Stimulated activated CD4-positive, alpha-beta T cell treated with anti-CD3 and anti-CD28 coated beads, Interleukin-1b, Interleukin-23, amount 100 ng/mL, for 48 hours (primary cell): ENCODE data around the gene TASP1.
"Not testable (repeated sequence)": the region's sequence is repeated elsewhere in the genome, so short reads cannot be mapped to it uniquely, and the experiment has no call there.

Source experiments
- DNase-seq: peaks from one replicate; pipeline ENCODE4 v3.0.0-alpha.2; 2020

Gene TASP1

DNA sequence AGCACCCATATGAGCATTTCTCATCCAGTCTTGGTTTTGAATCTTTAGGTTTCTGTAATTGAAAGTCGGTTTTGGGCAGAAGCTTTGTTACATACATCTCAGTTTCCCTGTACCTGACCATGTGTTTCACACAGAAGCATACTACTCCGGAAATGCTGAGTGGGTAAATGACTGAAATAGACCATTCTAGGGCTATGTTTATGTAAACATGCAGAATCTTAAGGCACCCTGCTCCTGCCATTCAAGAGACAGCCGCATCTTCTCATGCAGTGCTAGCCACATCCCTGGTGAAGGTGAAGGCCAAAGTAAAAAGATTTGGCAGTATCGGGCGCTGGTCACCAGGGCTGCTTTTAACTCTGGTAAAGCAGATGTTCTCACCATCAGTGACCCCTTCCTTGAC is 246.3 kb downstream of the TASP1 start:
- no peak for DNase-seq

- DNase-seq: no peak
These were observed 249.6 kb downstream of the TASP1 start for GRCh38 chr20:13389115-13389514.

DNA sequence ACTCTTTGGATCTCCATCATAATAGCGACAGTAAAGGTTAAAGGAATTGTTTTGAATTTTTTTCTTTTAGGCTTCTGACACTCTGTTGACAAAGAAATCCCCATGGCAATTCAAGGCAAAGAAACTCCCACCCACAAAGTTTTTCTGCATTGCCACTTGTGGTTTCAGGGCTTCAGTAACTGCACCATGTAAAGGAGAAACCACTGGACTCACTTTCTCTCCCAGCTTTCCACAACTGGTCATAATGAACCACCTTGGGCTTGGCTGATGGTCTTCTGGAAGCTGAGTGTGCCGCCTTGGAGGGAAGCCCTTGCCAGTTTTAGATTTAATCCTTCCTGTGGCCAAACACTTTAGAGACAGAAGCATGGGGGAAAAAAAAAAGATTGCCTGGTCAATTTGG is 254.6 kb downstream of the TASP1 start:
- no peak for DNase-seq

DNA sequence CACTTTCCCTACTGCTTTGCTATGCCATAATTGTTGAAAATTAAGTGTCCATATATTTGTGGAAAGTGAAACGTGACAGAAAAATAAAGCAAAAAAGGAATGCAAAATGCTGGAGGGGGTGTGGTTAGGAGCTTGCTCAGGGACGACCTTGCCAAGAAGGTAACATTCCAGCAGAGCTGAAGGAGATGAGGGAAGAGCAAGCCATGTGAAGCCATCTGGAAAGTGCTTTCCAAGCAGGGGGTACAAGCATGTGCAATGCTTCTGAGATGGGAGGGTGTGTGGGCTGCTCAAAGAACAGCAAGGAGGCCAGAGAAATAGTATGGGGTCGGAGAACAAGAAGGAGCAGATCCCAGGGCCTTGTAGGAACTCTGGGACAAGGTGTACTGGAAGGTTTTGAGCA is 255.9 kb downstream of the TASP1 start:
- DNase-seq: no peak

DNA sequence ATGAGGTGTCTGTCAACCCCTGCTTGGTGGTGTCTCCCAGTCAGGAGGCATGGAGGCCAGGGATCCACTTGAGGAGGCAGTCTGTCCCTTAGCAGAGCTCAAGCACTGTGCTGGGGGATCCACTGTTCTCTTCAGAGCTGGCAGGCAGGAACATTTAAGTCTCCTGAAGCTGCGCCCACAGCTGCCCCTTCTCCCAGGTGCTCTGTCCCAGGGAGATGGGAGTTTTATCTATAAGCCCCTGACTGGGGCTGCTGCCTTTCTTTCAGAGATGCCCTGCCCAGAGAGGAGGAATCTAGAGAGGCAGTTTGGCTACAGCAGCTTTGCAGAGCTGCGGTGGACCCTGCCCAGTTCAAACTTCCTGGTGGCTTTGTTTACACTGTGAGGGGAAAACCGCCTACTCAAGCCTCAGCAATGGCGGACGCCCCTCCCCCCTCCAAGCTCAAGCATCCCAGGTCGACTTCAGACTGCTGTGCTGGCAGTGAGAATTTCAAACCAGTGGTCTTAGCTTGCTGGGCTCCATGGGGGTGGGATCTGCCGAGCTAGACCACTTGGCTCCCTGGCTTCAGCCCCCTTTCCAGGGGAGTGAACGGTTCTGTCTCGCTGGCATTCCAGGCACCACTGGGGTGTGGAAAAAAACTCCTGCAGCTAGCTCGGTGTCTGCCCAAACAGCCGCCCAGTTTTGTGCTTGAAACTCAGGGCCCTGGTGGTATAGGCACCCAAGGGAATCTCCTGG is 258.1 kb downstream of the TASP1 start:
- DNase-seq: not testable (repeated sequence)

- no peak for DNase-seq
These were observed 265.3 kb downstream of the TASP1 start for GRCh38 chr20:13373400-13373799.

DNA sequence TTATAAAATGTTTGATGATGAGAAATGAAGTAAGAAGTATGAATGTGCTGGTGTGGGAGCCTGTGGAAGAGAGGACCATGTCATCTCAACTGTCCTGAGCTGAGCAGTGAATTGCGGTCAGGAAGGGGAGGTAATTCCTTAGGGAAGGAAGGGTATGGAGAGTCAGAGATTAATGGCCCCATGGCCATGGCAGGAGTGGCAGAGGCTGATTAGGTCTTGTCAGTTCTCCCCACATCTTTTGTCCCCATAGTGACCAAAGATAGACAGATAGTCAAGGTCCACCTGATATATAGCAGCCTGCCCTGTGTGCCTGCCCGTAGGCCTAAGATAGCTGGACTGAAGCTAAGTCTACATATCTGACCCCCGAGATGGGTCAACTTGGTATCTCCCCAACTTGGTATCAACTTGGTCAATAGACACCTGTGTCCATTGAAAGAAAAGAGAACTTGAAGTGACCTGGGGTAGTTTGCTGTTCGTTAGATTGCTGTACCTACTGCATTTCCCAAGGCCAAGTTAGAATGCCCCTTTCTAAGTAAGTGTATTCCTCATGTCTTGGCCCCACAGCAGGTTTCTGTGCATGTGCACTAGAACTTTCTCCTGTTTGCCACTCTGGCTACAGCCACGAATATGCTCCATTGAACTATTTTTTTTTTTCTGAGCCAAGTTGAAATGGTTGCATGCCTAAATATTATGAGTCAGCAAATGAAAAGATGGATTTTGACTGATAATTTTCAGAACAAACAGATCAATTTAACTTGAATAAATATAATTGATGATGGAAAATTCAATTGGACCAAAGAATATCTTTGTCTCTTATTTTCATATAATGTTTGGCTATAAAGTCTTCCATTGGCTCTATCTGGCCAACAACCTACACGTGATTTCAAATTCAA is 274.2 kb downstream of the TASP1 start:
- no peak for DNase-seq

GRCh38 chr20:13363473-13363872 is 275.3 kb downstream of the TASP1 start:
- no peak for DNase-seq

DNA sequence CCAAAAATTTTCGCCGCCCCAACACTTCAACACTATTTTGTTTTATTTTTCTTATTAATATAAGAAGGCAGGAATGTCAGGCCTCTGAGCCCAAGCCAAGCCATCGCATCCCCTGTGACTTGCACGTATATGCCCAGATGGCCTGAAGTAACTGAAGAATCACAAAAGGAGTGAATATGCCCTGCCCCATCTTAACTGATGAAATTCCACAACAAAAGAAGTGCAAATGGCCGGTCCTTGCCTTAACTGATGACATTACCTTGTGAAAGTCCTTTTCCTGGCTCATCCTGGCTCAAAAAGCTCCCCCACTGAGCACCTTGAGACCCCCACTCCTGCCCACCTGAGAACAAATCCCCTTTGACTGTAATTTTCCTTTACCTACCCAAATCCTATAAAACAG is 276.6 kb downstream of the TASP1 start:
- not testable (repeated sequence) for DNase-seq

GRCh38 chr20:13358936-13359335 is 279.8 kb downstream of the TASP1 start:
- not testable (repeated sequence) for DNase-seq

DNA sequence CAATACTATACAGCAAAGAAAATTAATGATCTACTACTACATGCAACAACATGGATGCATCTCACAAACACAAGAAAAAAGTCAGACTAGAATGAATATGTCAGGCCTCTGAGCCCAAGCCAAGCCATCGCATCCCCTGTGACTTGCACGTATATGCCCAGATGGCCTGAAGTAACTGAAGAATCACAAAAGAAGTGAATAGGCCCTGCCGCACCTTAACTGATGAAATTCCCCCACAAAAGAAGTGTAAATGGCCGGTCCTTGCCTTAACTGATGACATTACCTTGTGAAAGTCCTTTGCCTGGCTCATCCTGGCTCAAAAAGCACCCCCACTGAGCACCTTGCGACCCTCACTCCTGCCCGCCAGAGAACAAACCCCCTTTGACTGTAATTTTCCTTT is 280.9 kb downstream of the TASP1 start:
- not testable (repeated sequence) for DNase-seq

DNA sequence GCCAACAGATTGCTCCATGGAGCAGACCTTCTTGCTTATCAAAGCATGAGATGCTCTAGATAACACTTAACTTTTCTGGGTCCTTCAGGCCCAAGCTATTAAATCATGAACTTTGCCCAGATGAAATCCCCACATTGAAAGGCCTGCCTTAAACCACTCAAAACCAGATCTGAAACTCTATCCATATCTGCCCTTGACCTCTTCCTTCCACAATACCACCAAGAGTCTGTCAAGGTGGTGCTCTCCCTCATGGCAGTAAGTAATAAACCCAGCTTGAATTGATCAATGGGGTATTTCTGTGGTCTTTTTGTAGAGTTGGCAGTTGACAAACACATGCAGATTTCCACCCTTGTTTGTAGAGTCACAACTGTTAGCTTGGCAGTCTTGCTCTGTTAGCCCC is 282.1 kb downstream of the TASP1 start:
- DNase-seq: no peak

- no peak for DNase-seq
These were observed 282.7 kb downstream of the TASP1 start for GRCh38 chr20:13355941-13356486.

DNA sequence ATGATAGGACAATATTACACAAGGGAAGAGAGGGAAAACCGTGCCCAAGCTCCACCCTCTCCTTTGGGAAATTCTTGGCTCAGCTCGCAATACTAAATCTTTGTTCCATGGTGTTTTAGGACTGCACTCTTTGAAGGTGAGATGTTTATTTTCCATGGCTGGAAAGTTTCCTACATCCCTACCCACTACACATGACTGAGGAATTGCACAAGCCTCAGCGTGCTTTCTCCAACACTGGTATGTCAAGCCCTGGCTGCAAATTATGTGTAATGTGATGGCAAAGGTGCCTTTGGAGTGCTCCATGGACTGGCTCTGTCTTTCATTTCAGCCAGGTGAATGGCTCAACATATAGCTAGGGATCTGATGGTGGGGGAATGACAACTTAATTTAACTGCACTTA is 283.3 kb downstream of the TASP1 start:
- DNase-seq: no peak

GRCh38 chr20:13353261-13353945 is 285.3 kb downstream of the TASP1 start:
- DNase-seq: no peak

DNA sequence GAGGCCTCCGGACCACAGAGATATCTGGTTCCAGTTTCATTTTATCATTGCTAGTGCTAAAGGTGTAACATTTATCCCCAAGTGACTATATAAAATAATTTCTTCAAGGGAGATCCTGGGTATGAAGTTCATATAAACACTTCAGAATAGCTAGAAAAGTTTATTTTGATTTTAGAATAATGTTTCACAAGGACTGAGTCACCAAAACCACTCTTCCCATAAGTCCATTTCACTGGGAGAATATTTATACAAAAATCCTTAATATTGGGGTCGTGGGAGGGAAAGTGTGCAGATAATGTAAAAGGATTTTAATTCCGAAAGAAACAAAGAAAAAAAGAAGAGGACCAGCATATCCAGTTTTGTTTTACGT is 289.5 kb downstream of the TASP1 start:
- DNase-seq: no peak

DNA sequence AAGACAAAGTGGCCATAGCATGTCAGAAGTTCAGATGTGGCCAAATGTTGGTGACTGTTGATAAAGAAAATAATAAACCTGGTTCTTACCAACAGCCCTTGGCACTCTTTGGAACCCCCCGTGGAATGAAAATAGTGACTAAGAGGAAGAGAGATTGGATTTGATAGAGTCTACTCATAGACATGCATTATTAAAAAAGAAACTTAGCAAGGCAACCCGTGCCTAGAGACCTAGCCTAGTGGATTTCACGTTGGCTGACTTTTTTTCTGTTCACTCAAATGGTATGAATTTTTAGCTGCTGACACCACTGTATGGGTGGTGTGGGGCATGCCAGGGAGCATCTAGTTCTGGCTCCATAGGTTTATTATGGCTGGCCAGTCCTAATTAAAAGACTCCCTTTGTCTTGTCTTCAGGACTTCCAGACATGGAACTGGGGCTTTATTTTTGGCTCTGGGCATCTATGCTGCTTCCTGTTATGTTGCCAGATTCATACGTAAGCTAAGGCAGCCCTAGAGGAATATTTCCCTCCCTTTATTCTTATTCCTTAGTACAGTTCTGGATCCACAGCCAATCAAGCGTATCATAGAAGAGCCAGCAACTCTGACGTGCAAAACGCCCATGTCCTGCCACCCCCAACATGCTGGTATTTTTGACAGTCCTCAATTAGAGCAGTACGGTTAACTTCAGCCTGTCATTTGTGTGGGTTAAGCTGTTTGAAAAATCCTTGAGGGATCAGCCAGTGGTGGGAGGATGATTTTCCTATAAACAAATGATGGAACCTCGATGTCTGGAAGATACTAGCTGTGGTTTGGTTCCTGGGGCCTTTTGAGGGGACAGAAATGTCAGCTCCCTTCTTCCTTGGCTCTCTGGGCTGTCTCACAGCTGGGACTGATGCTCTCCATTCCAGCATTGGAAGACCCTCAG is 290.2 kb downstream of the TASP1 start:
- no peak for DNase-seq

DNA sequence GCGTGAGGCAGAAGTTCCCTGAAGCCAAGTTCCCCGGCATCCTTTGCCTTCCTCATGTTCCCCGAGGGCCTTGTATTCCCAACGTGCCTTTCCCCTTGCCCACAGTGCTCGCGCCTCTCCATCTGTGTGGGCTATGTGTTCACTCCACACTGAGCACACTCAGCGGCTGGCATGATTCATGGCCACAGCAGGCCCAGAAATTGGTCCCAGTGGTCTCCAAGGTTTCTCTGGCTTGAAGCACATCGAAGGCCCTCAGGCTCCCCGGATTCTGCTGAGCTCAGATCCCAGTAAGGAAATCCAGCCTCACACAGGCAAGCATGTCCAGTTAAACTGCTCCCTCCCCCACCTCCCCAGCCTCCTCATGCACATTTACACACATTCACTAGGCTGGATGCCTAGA is 294.1 kb downstream of the TASP1 start:
- no peak for DNase-seq

DNA sequence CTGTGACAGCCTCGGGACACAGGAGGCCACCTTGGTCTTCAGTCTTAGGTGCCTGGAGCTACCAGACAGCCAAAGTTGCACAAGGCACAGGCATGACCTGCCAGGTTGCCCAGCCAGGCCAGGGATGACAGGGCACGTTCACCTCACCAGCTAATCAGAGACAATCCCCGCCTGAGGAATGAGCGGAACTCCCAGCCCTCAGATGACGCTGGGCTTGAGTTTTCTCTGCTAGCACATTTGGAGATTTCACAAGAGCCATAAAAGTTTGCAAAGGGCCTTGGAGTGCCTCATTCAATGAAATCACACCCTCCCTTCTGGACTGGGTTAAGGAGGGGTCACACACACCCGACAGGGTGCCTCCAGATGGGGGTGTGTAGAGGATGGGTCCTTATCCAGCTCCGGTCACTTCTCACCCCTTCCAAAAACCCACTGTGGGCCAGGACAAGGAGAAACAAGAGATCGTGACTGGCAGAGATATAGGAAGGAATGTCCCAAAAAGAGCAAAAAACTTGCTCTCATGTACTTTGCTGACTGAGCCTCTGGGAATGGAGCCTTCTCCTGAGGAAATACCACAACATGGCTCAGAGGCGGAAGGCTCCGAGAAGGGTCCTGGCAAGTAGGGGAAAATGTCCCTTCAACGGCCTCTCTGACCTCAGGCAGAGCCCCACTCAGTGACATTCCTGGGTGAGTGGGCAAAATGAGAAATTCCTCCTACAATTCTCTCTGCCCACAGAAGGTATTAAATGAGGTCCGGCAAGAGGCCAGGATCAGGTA is 296.1 kb downstream of the TASP1 start:
- DNase-seq: no peak

DNA sequence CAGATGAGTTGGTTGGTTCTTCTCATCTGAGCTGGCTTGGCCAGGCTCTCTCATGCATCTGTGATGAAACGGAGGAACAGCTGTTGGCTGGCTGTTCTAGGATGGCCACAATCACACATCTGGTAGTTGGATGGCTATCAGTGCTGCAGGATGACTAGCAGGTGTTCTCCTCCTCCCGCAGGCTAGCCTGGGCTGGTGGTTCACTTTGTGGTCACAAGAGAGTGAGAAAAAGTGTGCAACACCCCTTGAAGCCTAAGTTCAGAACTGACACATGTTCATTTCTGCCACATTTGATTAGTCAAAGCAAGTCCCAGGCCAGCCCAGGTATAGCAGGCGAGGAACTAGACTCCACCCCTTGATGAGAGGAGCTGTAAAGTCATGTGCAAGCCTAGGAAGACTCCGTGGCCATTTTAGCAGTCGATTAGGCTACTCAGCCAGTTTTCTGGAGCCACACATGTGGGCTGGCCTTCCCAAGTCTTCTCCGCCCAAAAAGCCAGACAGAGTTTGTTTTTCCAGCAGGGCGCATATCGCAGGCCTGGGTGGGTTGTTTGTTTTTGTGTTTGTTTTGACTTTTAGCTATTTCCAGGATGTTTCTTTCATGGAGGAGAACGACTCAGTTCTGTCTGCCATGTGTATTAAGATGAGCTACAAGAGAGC is 296.9 kb downstream of the TASP1 start:
- peak; percentile 41 for DNase-seq

DNA sequence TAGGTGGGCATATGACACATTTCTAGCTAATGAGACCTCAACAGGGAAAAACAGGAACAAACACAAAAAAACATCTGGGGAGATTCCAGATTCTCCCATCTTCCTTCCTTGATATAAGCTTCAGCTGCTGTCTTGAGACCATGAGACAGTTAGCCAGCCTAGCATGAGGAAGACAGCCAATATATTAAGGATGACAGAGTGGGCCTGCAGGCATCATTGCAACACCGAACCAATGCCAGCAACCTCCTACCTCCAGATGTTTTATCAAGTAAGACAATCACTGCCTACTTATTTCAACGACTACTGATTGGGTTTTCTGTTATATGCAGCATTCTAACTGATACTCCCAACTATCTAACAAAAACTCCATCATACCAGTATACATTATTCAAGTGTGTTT is 298.6 kb downstream of the TASP1 start:
- DNase-seq: no peak
